H1 (cell line): Measurements from ENCODE around the gene FAM120B.

Experiments used
- ASH2L ChIP-seq: fragments of 200-600, 300-600 bp; sonication (generic); IDR thresholded peaks from one replicate; pipeline ENCODE4 v1.7.1; 2017; ENCODE audit warnings: low read length
- CEBPB ChIP-seq: IDR thresholded peaks from 2 replicates; pipeline ENCODE4 v1.6.1; 2012; ENCODE audit warnings: low read depth, low read length
- GABPA ChIP-seq: IDR thresholded peaks from 2 replicates; pipeline ENCODE4 v1.6.1; 2011; ENCODE audit warnings: mild to moderate bottlenecking, low read length, moderate library complexity, borderline replicate concordance; ENCODE audit not compliant: insufficient read depth
- NRF1 ChIP-seq: IDR thresholded peaks from 2 replicates; pipeline ENCODE4 v1.6.1; 2011; ENCODE audit warnings: mild to moderate bottlenecking, low read depth, low read length, improper control_type of control experiment
- POLR2A ChIP-seq, 2 experiments: IDR thresholded peaks; 1 replicate in 1 of 2; 2 replicates in 1 of 2; pipeline ENCODE4 v1.6.1; 2011; ENCODE audit warnings: low read depth in 2 of 2, low read length in 2 of 2, mild to moderate bottlenecking in 2 of 2; ENCODE audit errors: control extremely low read depth in 1 of 2
- POLR2AphosphoS5 ChIP-seq: IDR thresholded peaks from 2 replicates; pipeline ENCODE4 v1.6.1; 2011; ENCODE audit warnings: low read depth, low read length
- RAD21 ChIP-seq, 2 experiments: IDR thresholded peaks in 1 of 2; conservative IDR thresholded peaks in 1 of 2; 2 replicates each; pipeline ENCODE4 v1.6.1; 2011; ENCODE audit warnings: low read depth in 2 of 2, low read length in 2 of 2, improper control_type of control experiment in 1 of 2, inconsistent platforms in 1 of 2, mild to moderate bottlenecking in 1 of 2, moderate library complexity in 1 of 2
- SIX5 ChIP-seq: IDR thresholded peaks from 2 replicates; pipeline ENCODE4 v1.6.1; 2011; ENCODE audit warnings: mild to moderate bottlenecking, low read depth, low read length
- SRF ChIP-seq: IDR thresholded peaks from 2 replicates; pipeline ENCODE4 v1.6.1; 2011; ENCODE audit warnings: mild to moderate bottlenecking, low read depth, low read length, moderate library complexity
- TAF1 ChIP-seq: IDR thresholded peaks from 2 replicates; pipeline ENCODE4 v1.6.1; 2011; ENCODE audit warnings: mild to moderate bottlenecking, low read depth, low read length
- YY1 ChIP-seq: IDR thresholded peaks from 2 replicates; pipeline ENCODE4 v1.6.1; 2011; ENCODE audit warnings: low read depth, mild to moderate bottlenecking, low read length
- ZNF274 ChIP-seq: IDR thresholded peaks from 2 replicates; pipeline ENCODE4 v1.7.0; 2012; ENCODE audit warnings: low read length, borderline replicate concordance; ENCODE audit errors: extremely low read depth
- TF ChIP-seq, protein P1 (sequence below), 3 experiments: IDR thresholded peaks; 1 replicate in 2 of 3; 2 replicates in 1 of 3; pipeline versions ENCODE4 v1.5.1 to v1.6.1; 2011; ENCODE audit warnings: low read length in 3 of 3, mild to moderate bottlenecking in 3 of 3, inconsistent platforms in 2 of 3, low read depth in 1 of 3, moderate library complexity in 1 of 3; ENCODE audit not compliant: insufficient read depth in 1 of 3; ENCODE audit errors: control extremely low read depth in 1 of 3

DNA sequence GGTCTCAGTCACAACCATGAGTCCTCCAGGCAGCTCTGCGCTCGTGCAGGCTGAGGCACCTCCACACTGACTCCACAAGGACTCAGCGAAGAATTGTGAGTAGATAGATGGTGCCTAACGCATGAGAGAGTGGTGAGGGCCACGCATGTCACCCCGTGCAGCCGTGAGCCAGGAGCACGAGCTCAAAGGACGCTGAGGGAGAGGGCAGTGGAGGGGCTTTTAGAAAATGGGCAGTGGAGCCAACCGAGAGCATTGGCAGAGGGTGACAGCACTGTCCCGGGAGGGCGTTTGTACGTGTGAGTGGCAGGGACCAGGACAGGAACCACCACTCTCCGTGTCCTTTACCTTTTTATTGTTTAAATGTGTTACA is 141.0 kb downstream of the FAM120B start:
- TF ChIP-seq SRF: no peak
- no peak for TF ChIP-seq POLR2AphosphoS5
- TF ChIP-seq GABPA: no peak
- no peak for TF ChIP-seq SIX5
- TF ChIP-seq, protein P1, sequence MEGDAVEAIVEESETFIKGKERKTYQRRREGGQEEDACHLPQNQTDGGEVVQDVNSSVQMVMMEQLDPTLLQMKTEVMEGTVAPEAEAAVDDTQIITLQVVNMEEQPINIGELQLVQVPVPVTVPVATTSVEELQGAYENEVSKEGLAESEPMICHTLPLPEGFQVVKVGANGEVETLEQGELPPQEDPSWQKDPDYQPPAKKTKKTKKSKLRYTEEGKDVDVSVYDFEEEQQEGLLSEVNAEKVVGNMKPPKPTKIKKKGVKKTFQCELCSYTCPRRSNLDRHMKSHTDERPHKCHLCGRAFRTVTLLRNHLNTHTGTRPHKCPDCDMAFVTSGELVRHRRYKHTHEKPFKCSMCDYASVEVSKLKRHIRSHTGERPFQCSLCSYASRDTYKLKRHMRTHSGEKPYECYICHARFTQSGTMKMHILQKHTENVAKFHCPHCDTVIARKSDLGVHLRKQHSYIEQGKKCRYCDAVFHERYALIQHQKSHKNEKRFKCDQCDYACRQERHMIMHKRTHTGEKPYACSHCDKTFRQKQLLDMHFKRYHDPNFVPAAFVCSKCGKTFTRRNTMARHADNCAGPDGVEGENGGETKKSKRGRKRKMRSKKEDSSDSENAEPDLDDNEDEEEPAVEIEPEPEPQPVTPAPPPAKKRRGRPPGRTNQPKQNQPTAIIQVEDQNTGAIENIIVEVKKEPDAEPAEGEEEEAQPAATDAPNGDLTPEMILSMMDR (IDR thresholded peaks at IDR 0.05; ENCODE audit: control extremely low read depth in 1 of 3, insufficient read depth in 1 of 3, low read depth in 1 of 3, low read length in 3 of 3): no peak
- no peak for TF ChIP-seq RAD21 (IDR thresholded peaks at IDR 0.05 in 1 of 2, conservative IDR thresholded peaks at IDR 0.05 in 1 of 2; ENCODE audit: low read depth in 2 of 2, low read length in 2 of 2)
- no peak for TF ChIP-seq YY1
- TF ChIP-seq POLR2A (IDR thresholded peaks at IDR 0.05; ENCODE audit: control extremely low read depth in 1 of 2, low read depth in 2 of 2, low read length in 2 of 2): no peak
- no peak for TF ChIP-seq TAF1
- TF ChIP-seq ASH2L: no peak
- TF ChIP-seq NRF1: no peak
- TF ChIP-seq CEBPB: no peak
- TF ChIP-seq ZNF274: no peak
